Gastroesophageal sphincter (tissue), 4 donors: ENCODE measurements around the gene C11orf52. TPM values are rescaled to one million over a fixed set of nuclear protein-coding genes. Genes with fewer than 3 reads are reported as not detected.

Experiments used
- ATAC-seq: fragments of 150-250 bp; one replicate; pipeline ENCODE4 v1.9.1; 2016; ENCODE audit warnings: mild to moderate bottlenecking, moderate library complexity
- H3K27ac ChIP-seq, 4 donors: fragments of 200-600 bp; sonication (generic) in 3 of 4; 1 replicate in 3 of 4; 2 replicates in 1 of 4; pipeline ENCODE4 v1.5.1; 2016 to 2019
- H3K27me3 ChIP-seq: fragments of 200-600 bp; sonication (generic); one replicate; pipeline ENCODE4 v1.5.1; 2019
- H3K36me3 ChIP-seq, 2 donors: fragments of 200-600 bp; sonication (generic); one replicate each; pipeline ENCODE4 v1.5.1; 2019; ENCODE audit warnings: control low read depth in 1 of 2
- H3K4me1 ChIP-seq, 3 donors: fragments of 200-600 bp; sonication (generic); 1 replicate in 2 of 3; 2 replicates in 1 of 3; pipeline ENCODE4 v1.5.1; 2016 to 2019; ENCODE audit warnings: control low read depth in 2 of 3
- H3K4me3 ChIP-seq, 2 donors: fragments of 200-600 bp; sonication (generic); one replicate each; pipeline ENCODE4 v1.5.1; 2019; ENCODE audit warnings: mild to moderate bottlenecking in 1 of 2, moderate library complexity in 1 of 2
- H3K9me3 ChIP-seq, 3 donors: fragments of 200-600 bp; sonication (generic); one replicate each; pipeline ENCODE4 v1.5.1; 2017 to 2019; ENCODE audit warnings: control low read depth in 2 of 3
- EP300 ChIP-seq: sonication (generic); formaldehyde crosslinking; IDR thresholded peaks from one replicate; pipeline ENCODE4 v1.6.1; 2017; ENCODE audit warnings: antibody characterized with exemption, mild to moderate bottlenecking
- POLR2A ChIP-seq, 2 donors: fragments of 450-650 bp; IDR thresholded peaks; one replicate each; pipeline ENCODE4 v1.6.1; 2017; ENCODE audit warnings: antibody characterized with exemption in 2 of 2, mild to moderate bottlenecking in 2 of 2, moderate library complexity in 1 of 2
- POLR2AphosphoS5 ChIP-seq: sonication (generic); formaldehyde crosslinking; IDR thresholded peaks from one replicate; pipeline ENCODE4 v1.6.1; 2017; ENCODE audit warnings: antibody characterized with exemption
- WGBS, 2 donors: methylation state at CpG; one replicate each; pipeline ENCODE4 v1.1.5; 2018; ENCODE audit warnings: low coverage in 1 of 2; 5-methylcytosine and 5-hydroxymethylcytosine counted together
- total RNA-seq, 4 donors: library from RNA; depleted of rRNA; stranded (reverse); fragments of >200 nt; gene quantifications; one replicate each; pipeline ENCODE4 v1.1.0, GENCODE V29; 2016
- TF ChIP-seq, protein P1 (sequence below), 4 experiments: fragments of 200-600 bp in 2 of 4; fragments of 450-650 bp in 2 of 4; sonication (generic) in 1 of 4; IDR thresholded peaks; one replicate each; pipeline ENCODE4 v1.5.1; 2017 to 2019; ENCODE audit warnings: antibody characterized with exemption in 4 of 4, mild to moderate bottlenecking in 2 of 4, moderate library complexity in 2 of 4

The C11orf52 gene
- total RNA-seq, 4 donors from 2014 or later: 2.4 to 3.3 (median 3.1) TPM; not detected in 1

GRCh38 chr11:111961389-111962300, 42.9 kb downstream of the C11orf52 start:
- TF ChIP-seq, protein P1, sequence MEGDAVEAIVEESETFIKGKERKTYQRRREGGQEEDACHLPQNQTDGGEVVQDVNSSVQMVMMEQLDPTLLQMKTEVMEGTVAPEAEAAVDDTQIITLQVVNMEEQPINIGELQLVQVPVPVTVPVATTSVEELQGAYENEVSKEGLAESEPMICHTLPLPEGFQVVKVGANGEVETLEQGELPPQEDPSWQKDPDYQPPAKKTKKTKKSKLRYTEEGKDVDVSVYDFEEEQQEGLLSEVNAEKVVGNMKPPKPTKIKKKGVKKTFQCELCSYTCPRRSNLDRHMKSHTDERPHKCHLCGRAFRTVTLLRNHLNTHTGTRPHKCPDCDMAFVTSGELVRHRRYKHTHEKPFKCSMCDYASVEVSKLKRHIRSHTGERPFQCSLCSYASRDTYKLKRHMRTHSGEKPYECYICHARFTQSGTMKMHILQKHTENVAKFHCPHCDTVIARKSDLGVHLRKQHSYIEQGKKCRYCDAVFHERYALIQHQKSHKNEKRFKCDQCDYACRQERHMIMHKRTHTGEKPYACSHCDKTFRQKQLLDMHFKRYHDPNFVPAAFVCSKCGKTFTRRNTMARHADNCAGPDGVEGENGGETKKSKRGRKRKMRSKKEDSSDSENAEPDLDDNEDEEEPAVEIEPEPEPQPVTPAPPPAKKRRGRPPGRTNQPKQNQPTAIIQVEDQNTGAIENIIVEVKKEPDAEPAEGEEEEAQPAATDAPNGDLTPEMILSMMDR (IDR thresholded peaks at IDR 0.05): no peak
- TF ChIP-seq POLR2AphosphoS5: no peak
- no peak for TF ChIP-seq EP300
- no peak for TF ChIP-seq POLR2A (IDR thresholded peaks at IDR 0.05)
- Histone ChIP-seq H3K27me3 (no peaks in the 10 kb centered on the region), H3K27ac (no peak overlapping the region), H3K9me3 (no peaks in the 10 kb centered on the region), H3K4me3 (no peak overlapping the region), H3K36me3 (peaks cover 0 to 6% of the 10 kb centered on the region in 2 donors), H3K4me1 (no peaks in the 10 kb centered on the region)
- ATAC-seq: no peak
- WGBS, 2 donors: 64 to 71% methylated on average over 3 to 4 of the region's 6 CpGs

GRCh38 chr11:111963931-111964340, 45.2 kb downstream of the C11orf52 start:
- TF ChIP-seq POLR2AphosphoS5: no peak
- TF ChIP-seq POLR2A (IDR thresholded peaks at IDR 0.05): no peak
- TF ChIP-seq EP300: no peak
- TF ChIP-seq, protein P1 (IDR thresholded peaks at IDR 0.05): no peak

GRCh38 chr11:111966678-111967077, 48.0 kb downstream of the C11orf52 start:
- no peak for TF ChIP-seq POLR2AphosphoS5
- Histone ChIP-seq H3K4me1 (no peaks in the 10 kb centered on the region), H3K27me3 (no peaks in the 10 kb centered on the region), H3K27ac (no peak overlapping the region), H3K9me3 (no peaks in the 10 kb centered on the region), H3K4me3 (no peak overlapping the region), H3K36me3 (peaks cover 0 to 19% of the 10 kb centered on the region in 2 donors)
- no peak for ATAC-seq
- WGBS, 2 donors: 97 to 100% methylated on average over 5 of the region's 5 CpGs

More at GRCh38 chr11:111963931-111964340, 45.2 kb downstream of the C11orf52 start:
- Histone ChIP-seq H3K27ac (no peak overlapping the region), H3K4me1 (no peaks in the 10 kb centered on the region), H3K27me3 (no peaks in the 10 kb centered on the region), H3K9me3 (no peaks in the 10 kb centered on the region), H3K36me3 (peaks cover 0 to 10% of the 10 kb centered on the region in 2 donors), H3K4me3 (no peak overlapping the region)
- WGBS, 2 donors: 84 to 88% methylated on average over 5 of the region's 5 CpGs
- no peak for ATAC-seq

- H3K4me1 ChIP-seq: no peaks in the 10 kb centered on the region
- WGBS, 2 donors: 40 to 88% methylated on average over 3 to 6 of the region's 6 CpGs
- no peaks in the 10 kb centered on the region for H3K9me3 ChIP-seq
- peaks cover 0 to 26% of the 10 kb centered on the region in 2 donors for H3K36me3 ChIP-seq
- TF ChIP-seq POLR2A (IDR thresholded peaks at IDR 0.05) (no peak), EP300 (no peak), POLR2AphosphoS5 (no peak)
- TF ChIP-seq, protein P1 (IDR thresholded peaks at IDR 0.05): no peak
- ATAC-seq: no peak
- H3K27ac ChIP-seq: no peak overlapping the region
- H3K27me3 ChIP-seq: no peaks in the 10 kb centered on the region
- no peak overlapping the region for H3K4me3 ChIP-seq
Measured at GRCh38 chr11:111967649-111968048, 48.9 kb downstream of the C11orf52 start.

- TF ChIP-seq EP300 (no peak), POLR2A (IDR thresholded peaks at IDR 0.05) (no peak), POLR2AphosphoS5 (no peak)
- TF ChIP-seq, protein P1 (IDR thresholded peaks at IDR 0.05): no peak
- Histone ChIP-seq H3K4me3 (no peak overlapping the region), H3K27me3 (no peaks in the 10 kb centered on the region), H3K9me3 (no peaks in the 10 kb centered on the region), H3K27ac (no peak overlapping the region), H3K36me3 (peaks cover 0 to 33% of the 10 kb centered on the region in 2 donors), H3K4me1 (peaks cover 0 to 1% (median 0%) of the 10 kb centered on the region in 3 donors)
- 82 to 83% methylated on average over 2 of the region's 3 CpGs for WGBS, 2 donors
- ATAC-seq: no peak
Measured at GRCh38 chr11:111969344-111969743, 50.6 kb downstream of the C11orf52 start.
